Thymus (tissue), 11 donors: ENCODE measurements around the gene DDX51. TPM values are rescaled to one million over a fixed set of nuclear protein-coding genes. Genes with fewer than 3 reads are reported as not detected.

ENCODE experiments used
- DNase-seq, 9 donors: peaks; one replicate each; pipeline ENCODE4 v3.0.0-alpha.2; 2013; ENCODE audit warnings: low spot score in 9 of 9, low read depth in 6 of 9, missing footprints in 1 of 9
- H3K27ac ChIP-seq, 2 donors: one replicate each; pipeline ENCODE4 v1.5.1; 2013; ENCODE audit warnings: control low read depth in 1 of 2, low read depth in 1 of 2, low read length in 1 of 2, mild to moderate bottlenecking in 1 of 2, moderate library complexity in 1 of 2
- H3K27me3 ChIP-seq, 2 donors: one replicate each; pipeline ENCODE4 v1.5.1; 2013; ENCODE audit warnings: low read length in 1 of 2; ENCODE audit not compliant: control insufficient read depth in 2 of 2, insufficient read depth in 1 of 2
- H3K36me3 ChIP-seq, 2 donors: one replicate each; pipeline ENCODE4 v1.5.1; 2013; ENCODE audit warnings: low read length in 1 of 2, mild to moderate bottlenecking in 1 of 2, moderate library complexity in 1 of 2; ENCODE audit not compliant: control insufficient read depth in 2 of 2, insufficient read depth in 2 of 2
- H3K4me1 ChIP-seq, 2 donors: one replicate each; pipeline ENCODE4 v1.5.1; 2013; ENCODE audit warnings: low read length in 2 of 2; ENCODE audit not compliant: control insufficient read depth in 2 of 2, insufficient read depth in 2 of 2
- H3K4me3 ChIP-seq, 2 donors: one replicate each; pipeline ENCODE4 v1.5.1; 2013; ENCODE audit warnings: low read length in 2 of 2, control low read depth in 1 of 2, mild to moderate bottlenecking in 1 of 2
- H3K9me3 ChIP-seq, 2 donors: one replicate each; pipeline ENCODE4 v1.5.1; 2013; ENCODE audit warnings: low read length in 1 of 2, mild to moderate bottlenecking in 1 of 2; ENCODE audit not compliant: control insufficient read depth in 2 of 2, insufficient read depth in 1 of 2
- WGBS: extraction: QIAGEN DNeasy Blood & Tissue Kit; methylation state at CpG from one replicate; pipeline ENCODE4 v1.1.7; 2013; 5-methylcytosine and 5-hydroxymethylcytosine counted together
- polyA plus RNA-seq: library from polyadenylated mRNA; stranded (reverse); fragments of 200-250 nt; gene quantifications from one replicate; pipeline ENCODE4 v1.2.3, GENCODE V29; 2013
- total RNA-seq: library from RNA; stranded (reverse); fragments of 120-200 nt; gene quantifications from one replicate; pipeline ENCODE4 v1.2.4, GENCODE V29; 2013
- donor health status: healthy.

The DDX51 gene
- total and polyA plus RNA-seq, 2 donors = 6.2 to 35.3 TPM

DNA sequence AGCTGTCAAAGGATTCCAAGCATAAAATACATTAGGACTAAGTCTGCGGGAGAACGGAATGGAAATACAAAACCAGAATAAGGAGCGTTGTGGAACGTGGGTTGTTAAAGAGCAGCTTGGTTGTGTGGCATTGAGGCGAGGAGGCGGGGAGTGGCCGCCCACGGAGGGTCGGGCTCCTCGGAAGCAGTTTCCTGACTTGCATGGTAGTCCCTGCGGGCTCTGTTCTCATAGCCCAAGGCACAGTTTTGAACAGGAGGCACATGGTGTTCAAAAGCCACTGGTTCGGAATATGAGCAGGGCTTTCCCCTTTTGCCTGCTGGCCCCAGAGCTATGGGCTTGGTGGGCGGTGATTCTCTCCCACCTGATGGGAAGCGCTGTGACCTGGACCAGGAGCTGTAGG, 12.2 kb downstream of the DDX51 start:
- Histone ChIP-seq H3K9me3 (peaks cover 0 to 3% of the 10 kb centered on the region in 2 donors), H3K27me3 (no peaks in the 10 kb centered on the region), H3K4me3 (no peak overlapping the region), H3K4me1 (no peaks in the 10 kb centered on the region), H3K27ac (no peak overlapping the region), H3K36me3 (peaks cover 9 to 10% of the 10 kb centered on the region in 2 donors)
- no peak for DNase-seq
- 95% methylated on average over 14 of the region's 14 CpGs for WGBS

DNA sequence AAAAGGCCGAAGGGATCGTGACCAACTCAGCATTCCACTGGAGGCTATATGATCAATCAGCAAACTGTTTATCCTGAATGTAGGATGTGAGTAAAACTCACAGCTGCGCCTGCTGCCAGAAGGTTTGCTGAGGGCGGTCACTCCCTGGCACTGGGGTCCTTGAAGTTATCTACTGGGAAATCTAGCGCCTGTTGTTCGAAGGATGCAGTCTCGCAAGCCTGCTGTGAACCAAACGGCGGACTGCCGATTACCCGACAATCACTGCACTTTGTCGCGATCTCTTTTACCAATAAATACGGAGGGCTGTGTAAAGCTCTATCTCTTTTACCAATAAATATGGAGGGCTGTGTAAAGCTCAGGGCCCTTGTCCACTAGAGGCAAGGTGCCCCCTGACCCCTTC, 12.9 kb downstream of the DDX51 start:
- no peaks in the 10 kb centered on the region for H3K4me1 ChIP-seq
- H3K27me3 ChIP-seq = no peaks in the 10 kb centered on the region
- H3K9me3 ChIP-seq = peaks cover 0 to 4% of the 10 kb centered on the region in 2 donors
- H3K27ac ChIP-seq = no peak overlapping the region
- DNase-seq = no peak
- 98% methylated on average over 14 of the region's 14 CpGs for WGBS
- H3K4me3 ChIP-seq = no peak overlapping the region
- peaks cover 14 to 16% of the 10 kb centered on the region in 2 donors for H3K36me3 ChIP-seq

DNA sequence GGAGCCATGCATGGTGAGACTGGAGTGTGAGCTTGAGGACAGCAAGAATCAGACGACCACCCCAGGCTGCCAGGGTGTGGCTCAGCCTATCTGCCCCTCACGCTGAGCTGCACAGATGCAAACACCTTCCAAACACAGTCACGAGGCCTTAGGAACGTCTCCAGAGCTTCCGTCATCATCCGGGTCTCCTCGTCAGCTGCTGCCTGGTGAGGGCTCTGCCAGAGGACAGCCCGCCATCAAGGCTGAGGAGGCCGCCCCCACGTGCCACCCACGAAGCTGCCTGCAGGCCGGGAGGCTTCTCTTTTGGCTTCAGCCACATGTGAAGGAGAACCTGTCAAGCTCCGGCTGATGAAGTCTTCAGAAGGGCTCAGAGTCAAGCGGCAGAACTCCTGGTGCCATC, 13.4 kb downstream of the DDX51 start:
- no peak for DNase-seq
- H3K36me3 ChIP-seq = peaks cover 14 to 18% of the 10 kb centered on the region in 2 donors
- H3K4me1 ChIP-seq = no peaks in the 10 kb centered on the region
- H3K27ac ChIP-seq = no peak overlapping the region
- H3K4me3 ChIP-seq = no peak overlapping the region
- H3K27me3 ChIP-seq = no peaks in the 10 kb centered on the region
- H3K9me3 ChIP-seq = peaks cover 0 to 4% of the 10 kb centered on the region in 2 donors
- WGBS = 96% methylated on average over 14 of the region's 14 CpGs

DNA sequence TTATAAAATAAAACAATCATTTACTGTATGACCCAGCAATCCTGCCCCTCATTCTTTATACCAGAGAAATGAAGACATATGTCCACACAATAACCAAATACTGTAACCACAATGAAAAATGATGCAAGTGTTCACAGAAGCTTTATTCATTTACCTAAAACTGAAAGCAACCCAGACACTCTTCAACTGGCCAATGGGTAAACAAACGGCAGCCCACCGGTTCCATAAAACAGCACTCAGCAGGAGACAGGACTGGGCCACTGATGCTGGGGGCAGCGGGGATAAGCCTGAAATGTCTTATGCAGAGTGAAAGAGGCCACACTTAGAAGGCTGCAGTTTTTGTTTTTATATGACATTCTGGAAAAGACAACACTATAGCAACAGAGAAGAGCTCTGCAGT, 15.1 kb downstream of the DDX51 start:
- H3K27me3 ChIP-seq = no peaks in the 10 kb centered on the region
- peaks cover 18 to 31% of the 10 kb centered on the region in 2 donors for H3K36me3 ChIP-seq
- H3K4me1 ChIP-seq = no peaks in the 10 kb centered on the region
- H3K9me3 ChIP-seq = peaks cover 0 to 4% of the 10 kb centered on the region in 2 donors
- DNase-seq = no peak
- no peak overlapping the region for H3K27ac ChIP-seq
- WGBS = 98% methylated on average over 3 of the region's 3 CpGs
- no peak overlapping the region for H3K4me3 ChIP-seq

DNA sequence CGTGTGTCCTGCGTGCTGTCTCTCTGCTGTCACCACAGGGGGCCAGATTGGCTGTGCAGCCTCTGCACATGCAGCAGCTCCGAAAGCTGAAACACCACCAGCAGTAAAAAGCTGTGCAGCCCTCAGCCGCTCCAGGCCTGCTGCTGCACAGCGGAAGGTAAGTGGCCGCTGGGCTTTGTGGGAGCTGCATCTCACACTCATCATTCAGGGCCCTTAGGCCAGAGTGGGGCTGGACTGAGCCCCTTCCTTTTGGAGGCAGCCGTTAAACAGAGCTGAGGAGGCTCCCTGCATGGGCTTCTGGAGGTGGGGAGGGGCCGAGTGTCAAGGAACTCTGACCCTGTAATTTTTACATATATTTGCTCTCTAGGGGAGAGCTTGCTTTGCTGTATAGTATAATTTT, 17.1 kb downstream of the DDX51 start:
- WGBS = 98% methylated on average over 8 of the region's 8 CpGs
- Histone ChIP-seq H3K4me1 (no peaks in the 10 kb centered on the region), H3K9me3 (peaks cover 0 to 4% of the 10 kb centered on the region in 2 donors), H3K27me3 (no peaks in the 10 kb centered on the region), H3K27ac (no peak overlapping the region), H3K36me3 (peaks cover 19 to 31% of the 10 kb centered on the region in 2 donors), H3K4me3 (no peak overlapping the region)
- DNase-seq = no peak

DNA sequence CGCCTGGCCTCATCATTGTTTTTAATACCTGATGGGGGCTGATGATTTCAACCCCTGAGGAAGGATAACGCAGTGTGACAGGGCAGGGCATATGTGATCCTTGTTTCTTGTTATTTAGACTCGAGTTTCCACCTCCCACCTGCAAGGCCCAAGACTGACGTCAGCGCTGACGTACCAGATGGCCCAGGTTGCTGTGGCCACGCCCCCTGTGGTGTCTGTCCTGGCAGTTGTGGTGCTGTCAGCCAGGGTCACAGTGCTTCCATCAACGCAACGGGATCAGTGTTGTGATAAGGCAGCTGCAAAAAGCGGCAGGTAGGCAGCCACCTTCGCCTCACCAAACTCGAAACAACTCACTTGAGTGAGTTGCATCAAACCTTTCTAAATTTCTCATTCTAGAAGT, 18.4 kb downstream of the DDX51 start:
- H3K27ac ChIP-seq = no peak overlapping the region
- no peak overlapping the region for H3K4me3 ChIP-seq
- no peak for DNase-seq
- H3K9me3 ChIP-seq = peaks cover 0 to 4% of the 10 kb centered on the region in 2 donors
- peaks cover 22 to 31% of the 10 kb centered on the region in 2 donors for H3K36me3 ChIP-seq
- H3K27me3 ChIP-seq = no peaks in the 10 kb centered on the region
- no peaks in the 10 kb centered on the region for H3K4me1 ChIP-seq
- 98% methylated on average over 12 of the region's 12 CpGs for WGBS

DNA sequence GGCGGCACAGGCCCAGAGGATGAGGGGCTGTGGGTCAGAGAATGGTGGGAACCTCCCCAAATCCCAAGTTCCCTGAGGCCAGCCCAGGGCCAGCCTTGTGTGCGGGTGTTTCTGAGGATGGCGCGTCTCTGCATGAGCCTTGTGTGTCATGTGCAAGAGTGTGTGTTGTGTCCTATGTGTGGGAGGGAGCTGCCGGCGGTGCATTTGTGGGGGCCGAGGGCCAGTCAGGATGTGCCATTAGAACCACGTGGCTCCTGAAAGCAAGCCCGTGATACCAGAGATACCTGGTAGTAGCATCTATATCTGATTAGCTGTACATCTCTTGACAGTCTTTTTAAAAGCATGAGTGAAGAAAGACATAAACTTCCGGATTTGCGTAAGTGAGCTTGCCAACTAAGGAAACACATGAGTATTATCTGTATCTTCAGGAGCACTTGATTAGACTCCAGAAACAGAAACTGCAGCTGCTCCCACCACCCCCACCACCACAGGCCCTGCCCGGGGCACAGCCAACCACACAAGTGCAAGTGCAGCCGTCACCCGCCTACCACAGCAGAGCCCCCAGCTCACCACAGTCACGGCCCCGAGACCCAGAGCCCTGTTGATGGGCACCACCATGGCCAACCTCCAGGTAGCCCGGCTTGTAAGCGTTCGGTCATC, 19.2 kb downstream of the DDX51 start:
- no peak for DNase-seq
- no peak overlapping the region for H3K27ac ChIP-seq
- peaks cover 25 to 31% of the 10 kb centered on the region in 2 donors for H3K36me3 ChIP-seq
- peaks cover 0 to 4% of the 10 kb centered on the region in 2 donors for H3K9me3 ChIP-seq
- WGBS = 82% methylated on average over 19 of the region's 19 CpGs
- H3K27me3 ChIP-seq = no peaks in the 10 kb centered on the region
- no peaks in the 10 kb centered on the region for H3K4me1 ChIP-seq
- H3K4me3 ChIP-seq = no peak overlapping the region

DNA sequence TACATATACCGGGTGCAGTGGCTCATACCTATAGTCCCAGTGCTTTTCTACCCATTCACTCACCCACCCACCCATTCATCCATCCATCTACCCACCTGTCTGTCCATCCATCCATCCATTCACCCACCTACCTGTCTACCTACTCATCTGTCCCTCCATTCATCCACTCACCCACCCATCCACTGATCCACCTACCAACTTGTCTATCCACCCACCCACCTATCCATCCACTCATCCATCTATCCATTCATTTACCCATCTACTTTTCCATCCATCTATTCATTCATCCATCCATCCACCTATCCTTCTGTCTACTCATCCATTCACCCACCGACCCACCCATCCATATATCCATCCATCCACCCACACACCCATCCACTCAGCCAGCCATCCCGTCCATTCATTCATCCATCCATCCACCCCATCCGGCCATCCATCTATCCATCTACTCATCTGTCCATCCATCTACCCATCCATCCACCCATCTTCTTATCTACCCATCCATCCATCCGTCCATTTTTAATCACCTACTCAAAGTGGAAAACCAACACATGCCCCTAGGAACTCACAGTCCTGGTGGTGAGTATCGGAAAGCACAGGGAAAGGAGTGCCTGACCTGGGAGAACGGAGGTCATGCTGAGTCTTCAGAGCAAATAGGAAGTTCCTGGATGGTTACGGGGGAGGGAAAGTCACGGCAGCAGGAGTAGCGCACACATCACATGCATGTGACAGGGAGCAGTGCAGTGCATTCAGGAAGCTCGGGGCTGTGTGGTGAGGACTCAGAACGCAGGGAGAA, 20.0 kb downstream of the DDX51 start:
- Histone ChIP-seq H3K36me3 (peaks cover 25 to 31% of the 10 kb centered on the region in 2 donors), H3K9me3 (peaks cover 0 to 4% of the 10 kb centered on the region in 2 donors), H3K27me3 (no peaks in the 10 kb centered on the region), H3K4me3 (no peak overlapping the region), H3K4me1 (no peaks in the 10 kb centered on the region), H3K27ac (no peak overlapping the region)
- DNase-seq = no peak
- 90% methylated on average over 12 of the region's 12 CpGs for WGBS

DNA sequence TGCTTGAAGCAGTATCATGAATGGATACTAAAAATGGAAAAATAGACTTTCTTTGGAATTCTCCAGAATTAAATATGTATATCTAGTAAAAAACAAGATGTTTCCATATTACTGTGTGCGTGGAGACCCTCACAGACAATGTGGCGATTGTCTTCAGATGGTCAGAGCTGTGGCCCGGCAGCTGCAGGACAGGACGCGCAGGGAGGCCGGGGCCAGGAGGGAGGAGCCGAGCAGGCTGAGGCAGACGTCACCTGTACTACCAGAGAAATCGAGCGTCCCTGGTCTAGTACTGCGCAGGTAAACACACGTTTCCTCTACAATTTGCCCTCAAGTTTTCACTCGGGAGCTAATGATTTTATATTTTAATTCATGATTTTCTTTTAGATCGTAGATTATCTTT, 22.8 kb downstream of the DDX51 start:
- no peak overlapping the region for H3K4me3 ChIP-seq
- H3K9me3 ChIP-seq = no peaks in the 10 kb centered on the region
- H3K36me3 ChIP-seq = peaks cover 11 to 16% of the 10 kb centered on the region in 2 donors
- DNase-seq = no peak
- H3K27me3 ChIP-seq = no peaks in the 10 kb centered on the region
- H3K27ac ChIP-seq = no peak overlapping the region
- H3K4me1 ChIP-seq = no peaks in the 10 kb centered on the region
- 98% methylated on average over 14 of the region's 14 CpGs for WGBS
